Osteoblast (primary cell): Measurements from ENCODE around the gene DEDD. TPM values are rescaled to one million over a fixed set of nuclear protein-coding genes. Genes with fewer than 3 reads are reported as not detected.

Experiments used
- DNase-seq: peaks from one replicate; pipeline ENCODE4 v3.0.0; 2011; ENCODE audit warnings: low spot score, mixed read lengths; ENCODE audit not compliant: insufficient read length; ENCODE audit errors: missing footprints
- H2AFZ ChIP-seq: 2 replicates; pipeline ENCODE4 v1.6.0; 2011; ENCODE audit warnings: mild to moderate bottlenecking, low read length
- H3K27ac ChIP-seq: 2 replicates; pipeline ENCODE4 v1.5.1; 2011; ENCODE audit warnings: mild to moderate bottlenecking, low read depth, low read length, moderate library complexity
- H3K27me3 ChIP-seq: 2 replicates; pipeline ENCODE4 v1.6.0; 2012; ENCODE audit warnings: mild to moderate bottlenecking, control low read depth, inconsistent platforms, low read length, moderate library complexity; ENCODE audit not compliant: insufficient read depth
- H3K36me3 ChIP-seq: 2 replicates; pipeline ENCODE4 v1.5.1; 2011; ENCODE audit warnings: mild to moderate bottlenecking, low read length, control low read depth, moderate library complexity; ENCODE audit not compliant: insufficient read depth
- H3K4me1 ChIP-seq: 2 replicates; pipeline ENCODE4 v1.5.1; 2011; ENCODE audit warnings: mild to moderate bottlenecking, low read length, control low read depth, moderate library complexity; ENCODE audit not compliant: insufficient read depth
- H3K4me2 ChIP-seq: 2 replicates; pipeline ENCODE4 v1.6.0; 2011; ENCODE audit warnings: mild to moderate bottlenecking, low read length; ENCODE audit not compliant: insufficient read depth
- H3K4me3 ChIP-seq: fragments of 200-600 bp; sonication (generic); 3 replicates; pipeline ENCODE4 v1.5.1; 2012; ENCODE audit warnings: mild to moderate bottlenecking, low read length, inconsistent platforms; ENCODE audit not compliant: insufficient read depth
- H3K79me2 ChIP-seq: 2 replicates; pipeline ENCODE4 v1.6.0; 2012; ENCODE audit warnings: mild to moderate bottlenecking, low read length, control low read depth, inconsistent platforms; ENCODE audit not compliant: insufficient read depth
- H3K9me3 ChIP-seq: 2 replicates; pipeline ENCODE4 v1.5.1; 2011; ENCODE audit warnings: low read depth, low read length, control low read depth
- H4K20me1 ChIP-seq: 2 replicates; pipeline ENCODE4 v1.6.0; 2012; ENCODE audit warnings: mild to moderate bottlenecking, low read length, control low read depth; ENCODE audit not compliant: insufficient read depth
- small RNA-seq: library from RNA; depleted of rRNA; stranded (forward); fragments of <200 nt; gene quantifications from one replicate; pipeline ENCODE3, GENCODE V24; 2012
- total RNA-seq: library from RNA; depleted of rRNA; stranded (reverse); fragments of >200 nt; gene quantifications from 2 replicates; pipeline ENCODE4 v1.2.3, GENCODE V29; 2012
- TF ChIP-seq, protein P1 (sequence below): IDR thresholded peaks from 2 replicates; pipeline ENCODE4 v1.5.1; 2011; ENCODE audit warnings: mild to moderate bottlenecking, low read depth, low read length, moderate library complexity; ENCODE audit errors: extremely low read depth

DEDD gene
- total RNA-seq, 1 donor, result 36.6 TPM

GRCh38 chr1:161073474-161074121 lies 58.9 kb downstream of the DEDD start:
- Histone ChIP-seq H3K9me3 (no peaks in the 10 kb centered on the region), H3K79me2 (no peaks in the 10 kb centered on the region), H3K27me3 (no peaks in the 10 kb centered on the region), H3K4me1 (no peaks in the 10 kb centered on the region), H3K36me3 (no peaks in the 10 kb centered on the region), H3K4me3 (no peak overlapping the region), H3K27ac (no peak overlapping the region), H3K4me2 (no peak overlapping the region), H4K20me1 (no peaks in the 10 kb centered on the region), H2AFZ (no peak overlapping the region)
- DNase-seq, result no peak
- TF ChIP-seq, protein P1, sequence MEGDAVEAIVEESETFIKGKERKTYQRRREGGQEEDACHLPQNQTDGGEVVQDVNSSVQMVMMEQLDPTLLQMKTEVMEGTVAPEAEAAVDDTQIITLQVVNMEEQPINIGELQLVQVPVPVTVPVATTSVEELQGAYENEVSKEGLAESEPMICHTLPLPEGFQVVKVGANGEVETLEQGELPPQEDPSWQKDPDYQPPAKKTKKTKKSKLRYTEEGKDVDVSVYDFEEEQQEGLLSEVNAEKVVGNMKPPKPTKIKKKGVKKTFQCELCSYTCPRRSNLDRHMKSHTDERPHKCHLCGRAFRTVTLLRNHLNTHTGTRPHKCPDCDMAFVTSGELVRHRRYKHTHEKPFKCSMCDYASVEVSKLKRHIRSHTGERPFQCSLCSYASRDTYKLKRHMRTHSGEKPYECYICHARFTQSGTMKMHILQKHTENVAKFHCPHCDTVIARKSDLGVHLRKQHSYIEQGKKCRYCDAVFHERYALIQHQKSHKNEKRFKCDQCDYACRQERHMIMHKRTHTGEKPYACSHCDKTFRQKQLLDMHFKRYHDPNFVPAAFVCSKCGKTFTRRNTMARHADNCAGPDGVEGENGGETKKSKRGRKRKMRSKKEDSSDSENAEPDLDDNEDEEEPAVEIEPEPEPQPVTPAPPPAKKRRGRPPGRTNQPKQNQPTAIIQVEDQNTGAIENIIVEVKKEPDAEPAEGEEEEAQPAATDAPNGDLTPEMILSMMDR, result no peak

DNA sequence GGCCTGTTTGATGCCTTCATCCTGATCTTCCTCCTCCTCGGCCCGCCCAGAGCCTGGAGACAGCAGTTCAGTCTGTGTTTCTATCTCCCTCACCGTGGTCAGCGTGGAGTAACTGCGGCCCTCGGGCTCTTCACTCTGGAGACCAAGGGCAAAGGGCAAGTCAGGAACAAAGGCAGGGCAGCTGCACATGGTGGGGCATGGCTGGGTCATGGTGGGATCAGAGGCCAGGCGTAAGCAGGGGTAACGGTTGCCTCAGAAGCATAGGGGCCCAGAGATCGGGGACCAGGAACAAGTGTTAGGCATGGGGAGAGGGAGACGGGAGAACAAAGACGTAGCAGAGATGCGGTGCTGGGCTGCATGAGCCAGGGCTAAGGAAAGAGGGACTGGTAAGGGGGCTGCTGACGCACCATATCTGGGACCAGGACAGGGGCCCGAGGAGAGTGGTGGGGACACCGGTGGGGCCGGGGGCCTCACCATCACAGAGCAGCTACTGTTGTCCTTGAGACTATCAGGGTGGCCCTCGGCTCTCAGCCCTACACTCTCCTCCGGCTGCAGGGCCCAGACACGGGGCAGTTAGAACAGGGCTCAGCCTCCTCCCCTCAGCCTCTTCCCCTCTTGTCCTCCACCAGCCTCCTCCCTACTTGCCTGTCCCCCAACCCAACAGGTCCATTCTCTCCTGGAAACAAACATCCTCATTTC lies 59.6 kb downstream of the DEDD start:
- Histone ChIP-seq H3K4me1 (no peaks in the 10 kb centered on the region), H3K27me3 (no peaks in the 10 kb centered on the region), H2AFZ (no peak overlapping the region), H3K9me3 (no peaks in the 10 kb centered on the region), H3K27ac (no peak overlapping the region), H3K36me3 (no peaks in the 10 kb centered on the region), H3K4me3 (no peak overlapping the region), H3K79me2 (no peaks in the 10 kb centered on the region), H3K4me2 (no peak overlapping the region), H4K20me1 (no peaks in the 10 kb centered on the region)
- DNase-seq, result peak; percentile 55
- TF ChIP-seq, protein P1, result no peak

GRCh38 chr1:161071886-161072371 lies 60.5 kb downstream of the DEDD start:
- peak; percentile 93 for DNase-seq
- H3K36me3 ChIP-seq, result no peaks in the 10 kb centered on the region
- H3K79me2 ChIP-seq, result no peaks in the 10 kb centered on the region
- H3K4me2 ChIP-seq, result no peak overlapping the region
- no peaks in the 10 kb centered on the region for H4K20me1 ChIP-seq
- TF ChIP-seq, protein P1, result peak; percentile 77
- no peaks in the 10 kb centered on the region for H3K4me1 ChIP-seq
- H3K27ac ChIP-seq, result no peak overlapping the region
- no peaks in the 10 kb centered on the region for H3K27me3 ChIP-seq
- H2AFZ ChIP-seq, result no peak overlapping the region
- no peak overlapping the region for H3K4me3 ChIP-seq
- H3K9me3 ChIP-seq, result no peaks in the 10 kb centered on the region

Small RNAs within 50 kb of the gene (small RNA-seq; reads per million reads assigned to genes)
- gene RF01225, result not detected

Other genes starting within 250 kb of the DEDD start
- gene ITLN1, start 247.5 kb downstream of the DEDD start, total RNA-seq, result not detected in 2 replicates
- not detected in 2 replicates for gene ITLN2, start 177.9 kb downstream of the DEDD start, total RNA-seq
- 0.72 and 1.2 TPM in 2 replicates for gene F11R, start 111.5 kb downstream of the DEDD start, total RNA-seq
- gene TSTD1, start 93.7 kb downstream of the DEDD start, total RNA-seq, result 0.72 and 1.8 TPM in 2 replicates
- gene USF1, start 86.7 kb downstream of the DEDD start, total RNA-seq, result 45.7 and 47.4 TPM in 2 replicates
- under 0.01 TPM in 1 of 2 replicates, not detected in the other for gene ARHGAP30, start 62.8 kb downstream of the DEDD start, total RNA-seq
- under 0.01 TPM in 2 replicates for gene NECTIN4, start 43.1 kb downstream of the DEDD start, total RNA-seq
- gene KLHDC9, start 34.3 kb downstream of the DEDD start, total RNA-seq, result 1.4 and 1.5 TPM in 2 replicates
- gene PFDN2, start 14.6 kb downstream of the DEDD start, total RNA-seq, result 17.7 and 27.9 TPM in 2 replicates
- gene NIT1, start 14.6 kb downstream of the DEDD start, total RNA-seq, result 23.9 and 28.0 TPM in 2 replicates
- 87.5 and 95.2 TPM in 2 replicates for gene UFC1, start 21.3 kb upstream of the DEDD start, total RNA-seq
- gene USP21, start 26.8 kb upstream of the DEDD start, total RNA-seq, result 8.0 and 9.1 TPM in 2 replicates
- 15.9 and 19.5 TPM in 2 replicates for gene PPOX, start 33.8 kb upstream of the DEDD start, total RNA-seq
- 18.5 and 18.9 TPM in 2 replicates for gene B4GALT3, start 44.8 kb upstream of the DEDD start, total RNA-seq
- gene ADAMTS4, start 66.4 kb upstream of the DEDD start, total RNA-seq, result 1.4 and 3.5 TPM in 2 replicates
- 103 and 130 TPM in 2 replicates for gene NDUFS2, start 69.7 kb upstream of the DEDD start, total RNA-seq
- gene FCER1G, start 82.6 kb upstream of the DEDD start, total RNA-seq, result 0.29 and 0.72 TPM in 2 replicates
- not detected in 2 replicates for gene APOA2, start 91.0 kb upstream of the DEDD start, total RNA-seq
- 6.5 and 8.8 TPM in 2 replicates for gene TOMM40L, start 93.4 kb upstream of the DEDD start, total RNA-seq
- gene NR1I3, start 105.5 kb upstream of the DEDD start, total RNA-seq, result not detected in 2 replicates
- not detected in 2 replicates for gene PCP4L1, start 126.1 kb upstream of the DEDD start, total RNA-seq
- gene MPZ, start 177.3 kb upstream of the DEDD start, total RNA-seq, result 0.88 and 2.2 TPM in 2 replicates
- gene SDHC, start 181.7 kb upstream of the DEDD start, total RNA-seq, result 20.3 and 26.5 TPM in 2 replicates
- not detected in 2 replicates for gene CFAP126, start 235.2 kb upstream of the DEDD start, total RNA-seq